ENCODE measurements around the gene MUC15. TPM values are rescaled to one million over a fixed set of nuclear protein-coding genes. Genes with fewer than 3 reads are reported as not detected.

The MUC15 gene
- total and polyA plus RNA-seq, 2 of the 4 experiments (the other 2 are of a cell fraction) = not detected

DNA sequence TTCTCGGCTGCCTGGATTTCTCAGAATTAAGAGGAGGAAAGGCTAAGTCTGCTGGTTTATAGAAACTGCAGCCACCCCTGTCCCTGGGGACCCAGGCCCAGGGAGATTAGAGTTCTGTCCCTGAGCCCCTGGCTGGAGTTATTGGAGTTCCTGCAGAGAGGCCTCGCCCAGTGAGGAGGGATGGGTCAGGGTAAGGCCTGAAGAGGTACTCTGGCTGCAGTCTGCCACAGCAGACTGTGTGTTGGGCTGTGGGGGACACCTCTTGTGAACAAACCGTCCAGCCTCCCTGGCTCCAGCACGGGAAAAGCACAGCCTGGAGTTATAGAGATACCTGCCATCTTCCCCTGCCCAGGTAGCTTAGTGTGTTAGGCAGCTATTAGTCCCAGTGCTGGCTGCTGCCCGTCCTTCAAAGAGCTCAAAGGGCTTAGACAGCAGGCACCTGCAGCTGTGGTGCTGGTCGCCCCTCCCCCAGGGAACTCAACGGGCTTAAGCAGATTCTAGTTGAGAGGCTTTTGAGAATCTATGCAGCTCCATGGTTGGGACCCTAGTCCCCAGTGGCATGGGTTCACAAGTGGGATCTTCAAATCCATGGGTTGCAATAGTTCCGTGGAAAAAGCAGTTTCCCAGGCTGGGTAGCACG lies 36.6 kb upstream of the MUC15 start:
- no TSS peak for BruUV-seq (replicated peaks)
- H3K27ac ChIP-seq (ENCODE audit: insufficient read depth, low read length) = no peak overlapping the region
- H3K4me2 ChIP-seq (ENCODE audit: low read depth, low read length) = no peak overlapping the region
- H2BK15ac ChIP-seq (ENCODE audit: low read depth, low read length) = no peak overlapping the region
- H2BK20ac ChIP-seq (ENCODE audit: low read depth, low read length) = no peak overlapping the region
- H3K27me3 ChIP-seq (ENCODE audit: control insufficient read depth, insufficient read depth, low read length) = no peaks in the 10 kb centered on the region
- no peak overlapping the region for H3K9ac ChIP-seq (ENCODE audit: low read depth, low read length)
- dilution Hi-C loops (cut with HindIII; ENCODE audit: low sequenced_read_pairs, unreplicated experiment) = no loop called here
- H2BK120ac ChIP-seq (ENCODE audit: low read depth, low read length) = no peak overlapping the region
- H3K18ac ChIP-seq (ENCODE audit: low read depth, low read length) = no peak overlapping the region
- H3K14ac ChIP-seq (replicated peaks; ENCODE audit: low read depth, low read length) = no peak overlapping the region
- no peak overlapping the region for H2AFZ ChIP-seq (replicated peaks; ENCODE audit: low read length, poor library complexity)
- H3K4me3 ChIP-seq (ENCODE audit: insufficient read depth, low read depth, low read length) = no peak overlapping the region
- H2AK9ac ChIP-seq (replicated peaks; ENCODE audit: low read depth, low read length, poor library complexity) = no peak overlapping the region
- 61% methylated on average over 4 of the region's 9 CpGs; no CpG with 5 or more reads in 1 of the 2 experiments for WGBS, 2 experiments (ENCODE audit: extremely low coverage in 2 of 2, insufficient read length in 1 of 2)
- no peak overlapping the region for H2AK5ac ChIP-seq (ENCODE audit: low read depth, low read length)
- no peaks in the 10 kb centered on the region for H3K79me1 ChIP-seq (ENCODE audit: low read depth in 1 of 2, low read length in 2 of 2)
- H2BK5ac ChIP-seq (ENCODE audit: low read depth, low read length, poor library complexity, severe bottlenecking) = no peak overlapping the region
- ChIA-PET POLR2A (ENCODE audit: unreplicated experiment) (no interaction called here), CTCF (no interaction called here)
- H3K9me1 ChIP-seq (ENCODE audit: insufficient read depth, low read length) = no peaks in the 10 kb centered on the region
- no peaks in the 10 kb centered on the region for H3K9me3 ChIP-seq (ENCODE audit: control insufficient read depth, insufficient read depth, low read length)
- ATAC-seq (ENCODE audit: low read depth) = no peak
- H3K23ac ChIP-seq (ENCODE audit: low read depth, low read length) = no peak overlapping the region
- H3K4ac ChIP-seq (ENCODE audit: low read depth, low read length) = no peak overlapping the region
- H3K36me3 ChIP-seq (ENCODE audit: control insufficient read depth, insufficient read depth, low read length) = no peaks in the 10 kb centered on the region
- in situ Hi-C loops (cut with MboI; ENCODE audit: low sequenced_read_pairs) = no loop called here
- no peak overlapping the region for H4K8ac ChIP-seq (ENCODE audit: low read depth in 2 of 2, low read length in 2 of 2)
- intact Hi-C loops (cut with micrococcal nuclease) = no loop called here
- no peak for DNase-seq
- no peaks in the 10 kb centered on the region for H4K20me1 ChIP-seq (ENCODE audit: insufficient read depth, low read length)
- TF ChIP-seq FOS (IDR thresholded peaks at IDR 0.05; ENCODE audit: low read depth, low read length) (no peak), RCOR1 (IDR thresholded peaks at IDR 0.05; ENCODE audit: insufficient replicate concordance, low read length) (no peak), MXI1 (IDR thresholded peaks at IDR 0.05; ENCODE audit: borderline replicate concordance, low read depth, low read length) (no peak), CHD1 (IDR thresholded peaks at IDR 0.05; ENCODE audit: low read depth, low read length) (no peak), CEBPB (IDR thresholded peaks at IDR 0.05; ENCODE audit: low read depth, low read length) (no peak), MAZ (IDR thresholded peaks at IDR 0.05; ENCODE audit: borderline replicate concordance, low read depth, low read length) (no peak), MAFK (IDR thresholded peaks at IDR 0.05; ENCODE audit: low read depth, low read length) (no peak), RAD21 (IDR thresholded peaks at IDR 0.05; ENCODE audit: low read length) (no peak), RFX5 (IDR thresholded peaks at IDR 0.05; ENCODE audit: low read depth, low read length) (no peak), SMC3 (IDR thresholded peaks at IDR 0.05; ENCODE audit: low read depth, low read length) (no peak), BHLHE40 (IDR thresholded peaks at IDR 0.05; ENCODE audit: low read depth, low read length) (no peak), POLR2A (IDR thresholded peaks at IDR 0.05; ENCODE audit: low read depth, low read length) (no peak), NFE2L2 (IDR thresholded peaks at IDR 0.05; ENCODE audit: low read depth, low read length) (no peak)
- TF ChIP-seq, protein P1, sequence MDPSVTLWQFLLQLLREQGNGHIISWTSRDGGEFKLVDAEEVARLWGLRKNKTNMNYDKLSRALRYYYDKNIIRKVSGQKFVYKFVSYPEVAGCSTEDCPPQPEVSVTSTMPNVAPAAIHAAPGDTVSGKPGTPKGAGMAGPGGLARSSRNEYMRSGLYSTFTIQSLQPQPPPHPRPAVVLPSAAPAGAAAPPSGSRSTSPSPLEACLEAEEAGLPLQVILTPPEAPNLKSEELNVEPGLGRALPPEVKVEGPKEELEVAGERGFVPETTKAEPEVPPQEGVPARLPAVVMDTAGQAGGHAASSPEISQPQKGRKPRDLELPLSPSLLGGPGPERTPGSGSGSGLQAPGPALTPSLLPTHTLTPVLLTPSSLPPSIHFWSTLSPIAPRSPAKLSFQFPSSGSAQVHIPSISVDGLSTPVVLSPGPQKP (IDR thresholded peaks at IDR 0.05; ENCODE audit: borderline replicate concordance, low read depth, low read length) = no peak
- TF ChIP-seq, protein P2, sequence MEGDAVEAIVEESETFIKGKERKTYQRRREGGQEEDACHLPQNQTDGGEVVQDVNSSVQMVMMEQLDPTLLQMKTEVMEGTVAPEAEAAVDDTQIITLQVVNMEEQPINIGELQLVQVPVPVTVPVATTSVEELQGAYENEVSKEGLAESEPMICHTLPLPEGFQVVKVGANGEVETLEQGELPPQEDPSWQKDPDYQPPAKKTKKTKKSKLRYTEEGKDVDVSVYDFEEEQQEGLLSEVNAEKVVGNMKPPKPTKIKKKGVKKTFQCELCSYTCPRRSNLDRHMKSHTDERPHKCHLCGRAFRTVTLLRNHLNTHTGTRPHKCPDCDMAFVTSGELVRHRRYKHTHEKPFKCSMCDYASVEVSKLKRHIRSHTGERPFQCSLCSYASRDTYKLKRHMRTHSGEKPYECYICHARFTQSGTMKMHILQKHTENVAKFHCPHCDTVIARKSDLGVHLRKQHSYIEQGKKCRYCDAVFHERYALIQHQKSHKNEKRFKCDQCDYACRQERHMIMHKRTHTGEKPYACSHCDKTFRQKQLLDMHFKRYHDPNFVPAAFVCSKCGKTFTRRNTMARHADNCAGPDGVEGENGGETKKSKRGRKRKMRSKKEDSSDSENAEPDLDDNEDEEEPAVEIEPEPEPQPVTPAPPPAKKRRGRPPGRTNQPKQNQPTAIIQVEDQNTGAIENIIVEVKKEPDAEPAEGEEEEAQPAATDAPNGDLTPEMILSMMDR (conservative IDR thresholded peaks at IDR 0.05; ENCODE audit: low read depth, low read length) = no peak
- TF ChIP-seq, protein P3, sequence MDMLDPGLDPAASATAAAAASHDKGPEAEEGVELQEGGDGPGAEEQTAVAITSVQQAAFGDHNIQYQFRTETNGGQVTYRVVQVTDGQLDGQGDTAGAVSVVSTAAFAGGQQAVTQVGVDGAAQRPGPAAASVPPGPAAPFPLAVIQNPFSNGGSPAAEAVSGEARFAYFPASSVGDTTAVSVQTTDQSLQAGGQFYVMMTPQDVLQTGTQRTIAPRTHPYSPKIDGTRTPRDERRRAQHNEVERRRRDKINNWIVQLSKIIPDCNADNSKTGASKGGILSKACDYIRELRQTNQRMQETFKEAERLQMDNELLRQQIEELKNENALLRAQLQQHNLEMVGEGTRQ (IDR thresholded peaks at IDR 0.05; ENCODE audit: low read depth, low read length) = no peak
- no peaks in the 10 kb centered on the region for H3K4me1 ChIP-seq (ENCODE audit: control insufficient read depth, insufficient read depth, low read length)
- H3K56ac ChIP-seq (ENCODE audit: extremely low read depth, insufficient read depth, low read length) = no peak overlapping the region
- no peak overlapping the region for H4K5ac ChIP-seq (ENCODE audit: low read depth, low read length)
- H4K91ac ChIP-seq (ENCODE audit: insufficient read depth, low read depth, low read length) = no peak overlapping the region

Measured in IMR-90 (cell line).